Measurements from ENCODE around the gene CENPS. TPM values are rescaled to one million over a fixed set of nuclear protein-coding genes. Genes with fewer than 3 reads are reported as not detected.

Gene CENPS
- total and polyA plus RNA-seq, 9 of the 15 experiments (the other 6 are each of a cell fraction or from before 2014, with no cell fraction given) = 10.2 to 36.0 (median 26.0) TPM

- in situ Hi-C loops (cut with MboI) (loop anchor here (5.0 kb wide), 2 partner anchors 62 to 558 kb away; no protein-coding TSS in a partner anchor), intact Hi-C loops (cut with micrococcal nuclease) (loop anchor here (1.0 to 10.0 kb wide), 6 partner anchors 64 to 555 kb away; partner anchors contain the start of genes KIF1B, LZIC, NMNAT1 and UBE4B)
- POLR2A ChIA-PET = interaction anchor here (0.7 to 2.3 kb wide), 15 partner anchors 15 to 779 kb away, joined by 3 to 11 read pairs (median 4); partner anchors contain the start of genes KIF1B, LZIC and NMNAT1
- DNase-seq (ENCODE audit: extremely low read depth in 1 of 4, low spot score in 3 of 4) (peak in 1 of 4 experiments; percentile 18), ATAC-seq (no peak; the same call in 2 of the 3 replicates), FAIRE-seq (no peak)
- H3K36me3 ChIP-seq (ENCODE audit: control insufficient read depth, insufficient read depth, low read length) = no peaks in the 10 kb centered on the region
- peaks cover 12% of the 10 kb centered on the region; the same call in 2 of the 3 replicates for H3K79me2 ChIP-seq (ENCODE audit: control insufficient read depth, insufficient read depth, low read length)
- CTCF ChIA-PET (ENCODE audit: low intra/inter-chr PET ratio) = interaction anchor here (4.2 to 5.7 kb wide), 2 partner anchors 52 to 64 kb away, joined by 88 to 95 read pairs; no protein-coding TSS in a partner anchor
- 43% methylated on average over 16 of the region's 16 CpGs for WGBS (ENCODE audit: insufficient coverage, low coverage, missing lambda C conversion rate)
- peak overlapping the region; percentile 98 for H2AFZ ChIP-seq (ENCODE audit: low read depth, low read length)
- H3K27me3 ChIP-seq (ENCODE audit: control insufficient read depth in 2 of 2, insufficient read depth in 2 of 2, low read length in 2 of 2) = no peaks in the 10 kb centered on the region
- H3K9me3 ChIP-seq (replicated peaks; ENCODE audit: control insufficient read depth, insufficient read depth, low read depth, low read length) = no peaks in the 10 kb centered on the region
- TF ChIP-seq HDGF (IDR thresholded peaks at IDR 0.05) (0 out of 2 replicates have a peak, but pooled peaks have one; percentile 24), ZFP91 (CRISPR knock-in tag; IDR thresholded peaks at IDR 0.05) (0 out of 2 replicates have a peak, but pooled peaks have one; percentile 43), KLF16 (IDR thresholded peaks at IDR 0.05) (no peak), MBD1 (CRISPR knock-in tag; IDR thresholded peaks at IDR 0.05) (peak; percentile 84), SMARCA4 (IDR thresholded peaks at IDR 0.05) (no peak), ZNF830 (CRISPR knock-in tag; IDR thresholded peaks at IDR 0.05) (peak; percentile 59; the same call in 1 of the 2 replicates), GATA2 (CRISPR knock-in tag; IDR thresholded peaks at IDR 0.05) (0 out of 2 replicates have a peak, but pooled peaks have one; percentile 22)
- peaks cover 9 to 21% of the 10 kb centered on the region in 2 experiments; a peak in 4 of 5 replicates for H3K4me1 ChIP-seq (replicated peaks in 1 of 2; ENCODE audit: control insufficient read depth in 2 of 2, insufficient read depth in 2 of 2, low read length in 2 of 2)
- H3K27ac ChIP-seq (ENCODE audit: extremely low read depth, low read depth, low read length) = peak overlapping the region; percentile 41; the same call in 1 of the 3 replicates
- H3K9ac ChIP-seq (ENCODE audit: insufficient read depth in 1 of 2, low read depth in 2 of 2, low read length in 2 of 2) = peak overlapping the region; percentile 77 to 92
- H3K4me2 ChIP-seq (ENCODE audit: insufficient read depth, low read length) = peak overlapping the region; percentile 95
- peak overlapping the region; percentile 60 for H3K4me3 ChIP-seq
- peaks cover 3% of the 10 kb centered on the region for H3K9me1 ChIP-seq (ENCODE audit: control insufficient read depth, insufficient read depth, low read length)
- no peaks in the 10 kb centered on the region for H4K20me1 ChIP-seq (replicated peaks; ENCODE audit: control insufficient read depth, insufficient read depth, low read length)
- no TSS peak for BruUV-seq (replicated peaks)
These were observed 391 bp upstream of the CENPS start for GRCh38 chr1:10429868-10430215.

Data from K562 (cell line).